ENCODE data around the gene CHADL. TPM values are rescaled to one million over a fixed set of nuclear protein-coding genes. Genes with fewer than 3 reads are reported as not detected.
"Not testable (repeated sequence)": the region's sequence is repeated elsewhere in the genome, so short reads cannot be mapped to it uniquely, and the experiment has no call there.

CHADL gene
- total RNA-seq, 4 donors from 2014 or later: 9.5 to 18.8 (median 15.7) TPM

DNA sequence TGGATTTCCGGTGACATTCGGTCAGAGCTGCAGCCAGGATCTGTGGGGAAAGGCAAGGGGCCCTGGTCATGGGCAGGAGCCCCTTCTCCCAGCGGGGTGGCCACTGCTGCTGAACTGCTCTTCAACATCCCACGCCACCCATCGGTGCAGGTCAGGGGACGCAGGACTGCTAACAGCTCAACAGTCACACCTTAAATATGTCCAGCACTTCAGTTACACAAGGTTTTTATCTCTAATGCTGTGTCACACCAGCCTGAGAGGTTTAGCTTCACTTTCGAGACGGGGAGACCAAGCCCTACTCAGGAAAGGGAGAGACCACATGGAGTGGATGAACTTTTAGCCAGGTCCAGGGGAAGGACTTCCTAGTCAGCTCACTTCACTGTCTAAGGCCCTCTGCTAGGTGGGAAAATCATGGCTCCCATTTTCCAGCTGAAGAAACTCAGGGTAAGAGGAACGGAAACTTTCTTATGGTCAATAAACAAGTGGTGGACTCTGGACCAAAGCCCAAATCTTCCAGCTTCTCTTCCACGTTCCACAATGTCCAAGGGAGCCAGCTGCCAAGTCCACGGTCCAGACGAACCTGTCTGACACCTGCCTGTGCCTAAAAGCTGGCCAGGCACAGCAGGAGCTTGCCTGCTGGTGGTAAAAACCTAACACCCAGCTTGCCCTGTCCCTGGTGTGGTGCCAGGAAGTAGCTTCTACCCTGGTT is 21.0 kb upstream of the CHADL start:
- TF ChIP-seq POLR2AphosphoS5 (IDR thresholded peaks at IDR 0.05) (no peak), EP300 (IDR thresholded peaks at IDR 0.05) (no peak), POLR2A (IDR thresholded peaks at IDR 0.05) (no peak)
- TF ChIP-seq, protein P1, sequence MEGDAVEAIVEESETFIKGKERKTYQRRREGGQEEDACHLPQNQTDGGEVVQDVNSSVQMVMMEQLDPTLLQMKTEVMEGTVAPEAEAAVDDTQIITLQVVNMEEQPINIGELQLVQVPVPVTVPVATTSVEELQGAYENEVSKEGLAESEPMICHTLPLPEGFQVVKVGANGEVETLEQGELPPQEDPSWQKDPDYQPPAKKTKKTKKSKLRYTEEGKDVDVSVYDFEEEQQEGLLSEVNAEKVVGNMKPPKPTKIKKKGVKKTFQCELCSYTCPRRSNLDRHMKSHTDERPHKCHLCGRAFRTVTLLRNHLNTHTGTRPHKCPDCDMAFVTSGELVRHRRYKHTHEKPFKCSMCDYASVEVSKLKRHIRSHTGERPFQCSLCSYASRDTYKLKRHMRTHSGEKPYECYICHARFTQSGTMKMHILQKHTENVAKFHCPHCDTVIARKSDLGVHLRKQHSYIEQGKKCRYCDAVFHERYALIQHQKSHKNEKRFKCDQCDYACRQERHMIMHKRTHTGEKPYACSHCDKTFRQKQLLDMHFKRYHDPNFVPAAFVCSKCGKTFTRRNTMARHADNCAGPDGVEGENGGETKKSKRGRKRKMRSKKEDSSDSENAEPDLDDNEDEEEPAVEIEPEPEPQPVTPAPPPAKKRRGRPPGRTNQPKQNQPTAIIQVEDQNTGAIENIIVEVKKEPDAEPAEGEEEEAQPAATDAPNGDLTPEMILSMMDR (IDR thresholded peaks at IDR 0.05): no peak
- Histone ChIP-seq H3K4me1 (peaks cover 1% of the 10 kb centered on the region), H3K36me3 (peaks cover 91% of the 10 kb centered on the region), H3K27ac (no peak overlapping the region), H3K27me3 (no peaks in the 10 kb centered on the region), H3K9me3 (no peaks in the 10 kb centered on the region), H3K4me3 (no peak overlapping the region)
- 89% methylated on average over 8 of the region's 12 CpGs for WGBS
- DNase-seq (ENCODE audit: low spot score in 2 of 2): no peak

DNA sequence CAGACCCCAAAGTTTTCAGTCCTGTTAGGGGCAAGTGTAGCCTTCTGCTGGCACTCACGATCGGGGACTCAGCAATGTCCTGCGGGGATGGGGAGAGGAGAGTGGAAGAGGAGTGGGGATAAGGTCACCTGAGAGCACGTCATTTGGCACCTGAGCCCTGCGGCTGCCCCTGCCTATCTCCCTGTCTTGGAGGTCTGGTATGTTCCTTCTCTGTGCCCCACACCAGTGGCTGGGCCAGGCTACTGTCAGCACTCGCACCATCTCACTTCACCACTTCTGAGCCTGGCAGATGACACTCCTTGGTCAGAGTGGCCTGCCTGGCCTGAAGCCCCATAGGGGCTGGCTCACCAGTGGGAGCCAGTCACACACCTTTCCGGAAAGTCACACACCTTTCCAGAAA is 20.1 kb upstream of the CHADL start:
- peaks cover 94% of the 10 kb centered on the region for H3K36me3 ChIP-seq
- H3K9me3 ChIP-seq: no peaks in the 10 kb centered on the region
- H3K4me3 ChIP-seq: no peak overlapping the region
- no peak overlapping the region for H3K27ac ChIP-seq
- H3K4me1 ChIP-seq: peaks cover 5% of the 10 kb centered on the region
- no peak for DNase-seq (ENCODE audit: low spot score in 2 of 2)
- TF ChIP-seq EP300 (IDR thresholded peaks at IDR 0.05) (no peak), POLR2A (IDR thresholded peaks at IDR 0.05) (no peak), POLR2AphosphoS5 (IDR thresholded peaks at IDR 0.05) (no peak)
- TF ChIP-seq, protein P1 (IDR thresholded peaks at IDR 0.05): no peak
- no peaks in the 10 kb centered on the region for H3K27me3 ChIP-seq
- WGBS: 95% methylated on average over 7 of the region's 7 CpGs

DNA sequence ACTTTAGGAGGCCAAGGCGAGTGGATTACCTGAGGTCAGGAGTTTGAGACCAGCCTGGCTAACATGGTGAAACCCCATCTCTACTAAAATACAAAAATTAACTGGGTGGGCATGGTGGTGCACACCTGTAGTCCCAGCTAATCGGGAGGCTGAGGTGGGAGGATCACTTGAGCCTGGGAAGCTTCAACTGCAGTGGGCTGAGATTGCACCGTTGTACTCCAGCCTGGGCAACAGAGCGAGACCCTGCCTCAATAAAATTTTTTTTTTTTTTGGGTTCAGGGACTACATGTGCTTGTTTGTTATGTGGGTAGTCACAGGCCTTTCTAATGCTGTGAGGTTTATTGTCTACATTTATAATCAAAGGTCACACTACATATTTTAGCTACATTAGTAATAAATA is 19.0 kb upstream of the CHADL start:
- 98% methylated on average over 4 of the region's 4 CpGs for WGBS

DNA sequence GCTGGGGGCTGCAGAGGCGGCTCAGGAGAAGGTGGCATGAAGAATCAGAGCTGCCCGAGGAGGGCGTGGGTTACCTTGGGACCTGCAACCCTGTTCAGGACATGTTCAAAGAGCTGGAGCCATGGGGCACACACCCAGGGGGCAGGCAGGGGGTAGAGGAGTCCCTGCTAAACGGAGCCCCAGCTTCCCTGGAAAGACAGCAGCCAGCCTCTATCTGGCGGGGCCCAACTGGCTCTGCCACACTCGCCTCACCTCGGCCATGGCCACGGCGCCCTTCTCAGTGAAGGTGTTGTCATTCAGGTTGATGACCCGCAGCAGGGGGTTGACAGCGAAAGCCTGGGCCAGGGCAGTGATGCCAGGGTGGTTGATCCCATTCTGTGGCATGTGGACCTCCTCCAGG is 17.0 kb upstream of the CHADL start:
- 90% methylated on average over 11 of the region's 11 CpGs for WGBS
- no peaks in the 10 kb centered on the region for H3K27me3 ChIP-seq
- DNase-seq (ENCODE audit: low spot score in 2 of 2): no peak
- H3K4me3 ChIP-seq: no peak overlapping the region
- no peak for TF ChIP-seq POLR2AphosphoS5 (IDR thresholded peaks at IDR 0.05)
- TF ChIP-seq POLR2A (IDR thresholded peaks at IDR 0.05): no peak
- TF ChIP-seq EP300 (IDR thresholded peaks at IDR 0.05): no peak
- TF ChIP-seq, protein P1 (IDR thresholded peaks at IDR 0.05): no peak
- H3K9me3 ChIP-seq: no peaks in the 10 kb centered on the region
- H3K36me3 ChIP-seq: peaks cover 95% of the 10 kb centered on the region
- H3K4me1 ChIP-seq: peaks cover 5% of the 10 kb centered on the region
- no peak overlapping the region for H3K27ac ChIP-seq

More for the DNA sequence above, 19.0 kb upstream of the CHADL start:
- H3K27ac ChIP-seq; H3K27me3 ChIP-seq; H3K9me3 ChIP-seq; DNase-seq (ENCODE audit: low spot score in 2 of 2); H3K4me1 ChIP-seq; H3K4me3 ChIP-seq: not testable (repeated sequence)
- peaks cover 95% of the 10 kb centered on the region for H3K36me3 ChIP-seq

DNA sequence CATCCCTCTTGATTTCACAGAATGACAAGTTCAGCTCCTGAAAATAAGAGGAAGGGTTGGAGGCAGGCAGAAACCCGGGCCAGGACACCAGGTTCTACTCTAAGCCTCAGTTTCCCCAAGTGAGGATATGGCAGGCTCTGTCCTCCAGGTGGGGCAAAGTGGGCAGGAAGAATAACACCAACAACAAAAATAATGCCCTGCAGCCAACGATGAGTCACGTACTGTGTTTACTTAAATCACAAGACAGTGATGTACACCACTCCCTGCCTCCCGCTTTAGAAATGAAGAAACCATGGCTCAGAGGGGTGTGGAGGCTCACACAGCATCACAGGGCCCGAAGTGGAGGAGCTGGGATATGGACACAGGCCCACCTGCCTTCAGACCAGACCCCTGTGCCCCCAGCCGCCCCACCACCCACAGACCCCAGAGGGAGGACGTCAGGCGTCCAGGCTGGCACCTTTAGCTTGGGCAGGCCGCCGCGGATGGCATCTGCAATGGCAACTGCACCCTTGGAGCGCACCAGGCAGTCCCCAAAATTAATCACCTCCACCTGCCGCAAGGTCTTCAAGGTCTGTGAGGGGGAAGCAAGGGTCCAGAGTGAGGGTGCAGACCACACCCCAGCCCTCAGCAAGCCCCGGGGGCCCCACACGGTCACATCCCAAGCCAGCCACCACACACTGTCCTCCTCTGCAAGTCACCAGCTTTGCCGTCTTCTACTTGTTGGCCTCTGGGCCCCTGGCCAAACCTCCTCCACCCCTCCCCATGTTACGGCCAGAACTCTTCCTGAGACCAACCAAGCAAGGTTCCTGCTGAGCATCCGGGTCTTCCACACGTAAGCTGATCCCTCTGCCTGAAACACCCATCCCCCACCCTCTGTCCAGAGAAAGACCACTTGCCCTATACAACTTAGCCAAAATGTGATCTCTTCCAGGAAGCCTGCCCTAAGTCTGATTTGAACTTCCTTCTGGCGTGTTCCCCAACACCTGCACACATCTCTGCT is 15.8 kb upstream of the CHADL start:
- H3K27ac ChIP-seq: no peak overlapping the region
- TF ChIP-seq, protein P1 (IDR thresholded peaks at IDR 0.05): no peak
- TF ChIP-seq POLR2A (IDR thresholded peaks at IDR 0.05) (no peak), EP300 (IDR thresholded peaks at IDR 0.05) (no peak), POLR2AphosphoS5 (IDR thresholded peaks at IDR 0.05) (no peak)
- H3K36me3 ChIP-seq: peaks cover 95% of the 10 kb centered on the region
- no peaks in the 10 kb centered on the region for H3K9me3 ChIP-seq
- H3K27me3 ChIP-seq: no peaks in the 10 kb centered on the region
- peaks cover 5% of the 10 kb centered on the region for H3K4me1 ChIP-seq
- DNase-seq (ENCODE audit: low spot score in 2 of 2): no peak
- no peak overlapping the region for H3K4me3 ChIP-seq
- WGBS: 79% methylated on average over 14 of the region's 20 CpGs

Measured in suprapubic skin (tissue), 4 donors.